ENCODE results near the gene DNAJC5. TPM values are rescaled to one million over a fixed set of nuclear protein-coding genes. Genes with fewer than 3 reads are reported as not detected.

The DNAJC5 gene
- total and polyA plus RNA-seq, 2 of the 8 experiments (the other 6 are each of a cell fraction or from before 2014, with no cell fraction given) = 19.2 to 31.2 TPM

- Histone ChIP-seq H3K9ac (replicated peaks in 1 of 4; ENCODE audit: extremely low read depth in 1 of 4, low read depth in 3 of 4, low read length in 3 of 4) (peak overlapping the region; percentile 46 to 59 (median 52); a peak in 6 of 7 replicates), H3K27ac (ENCODE audit: low read depth, low read length) (peak overlapping the region; percentile 49)
- 2% methylated on average over 26 of the region's 28 CpGs; no CpG with 5 or more reads in 1 of the 2 experiments for WGBS, 2 experiments (ENCODE audit: extremely low coverage in 1 of 2, insufficient coverage in 1 of 2, insufficient read length in 1 of 2, insufficient replicate concordance in 2 of 2, low coverage in 1 of 2, low lambda C conversion rate in 2 of 2, missing lambda C conversion rate in 1 of 2)
- TF ChIP-seq FOSL1 (IDR thresholded peaks at IDR 0.05; ENCODE audit: insufficient read depth, low read depth, low read length) (no peak), POLR2A (IDR thresholded peaks at IDR 0.05; ENCODE audit: control extremely low read depth in 1 of 2, low read depth in 2 of 2, low read length in 2 of 2) (peak in 1 of 2 experiments; percentile 85; a peak in 2 of 3 replicates), RFX5 (IDR thresholded peaks at IDR 0.05; ENCODE audit: borderline replicate concordance, low read depth, low read length) (no peak), SP1 (IDR thresholded peaks at IDR 0.05; ENCODE audit: low read depth, low read length) (peak; percentile 62; the same call in 1 of the 2 replicates), SAP30 (IDR thresholded peaks at IDR 0.05; ENCODE audit: insufficient read depth, insufficient replicate concordance, low read length) (peak; percentile 39), ATF3 (IDR thresholded peaks at IDR 0.05; ENCODE audit: insufficient read depth, low read depth, low read length) (no peak), JUND (IDR thresholded peaks at IDR 0.05; ENCODE audit: low read length) (peak; percentile 46; the same call in 1 of the 2 replicates), BACH1 (IDR thresholded peaks at IDR 0.05; ENCODE audit: low read length) (no peak), RXRA (IDR thresholded peaks at IDR 0.05; ENCODE audit: insufficient read depth, low read depth, low read length) (no peak), YY1 (IDR thresholded peaks at IDR 0.05; ENCODE audit: low read depth, low read length) (no peak)
Measured at GRCh38 chr20:63957004-63957689, 62.2 kb downstream of the DNAJC5 start.

More at GRCh38 chr20:63957004-63957689, 62.2 kb downstream of the DNAJC5 start:
- Histone ChIP-seq H3K36me3 (ENCODE audit: control insufficient read depth in 2 of 4, insufficient read depth in 4 of 4, low read length in 3 of 4) (peaks cover 4 to 18% (median 12%) of the 10 kb centered on the region in 4 experiments; a peak in 5 of 8 replicates), H3K79me1 (ENCODE audit: low read depth, low read length) (peaks cover 19% of the 10 kb centered on the region), H3K4me1 (replicated peaks in 1 of 4; ENCODE audit: control insufficient read depth in 3 of 4, insufficient read depth in 4 of 4, low read length in 3 of 4) (peaks cover 0 to 19% (median 12%) of the 10 kb centered on the region in 4 experiments; a peak in 6 of 7 replicates), H3K27me3 (replicated peaks in 1 of 4; ENCODE audit: control insufficient read depth in 3 of 4, extremely low read depth in 1 of 4, insufficient read depth in 3 of 4, low read length in 3 of 4) (no peaks in the 10 kb centered on the region), H2BK12ac (ENCODE audit: low read depth, low read length) (no peak overlapping the region), H3K18ac (ENCODE audit: extremely low read depth, low read length) (peak overlapping the region; percentile 49; the same call in 1 of the 2 replicates), H4K20me1 (replicated peaks in 1 of 2; ENCODE audit: control insufficient read depth in 1 of 2, insufficient read depth in 2 of 2, low read length in 2 of 2) (peaks cover 10 to 22% of the 10 kb centered on the region in 2 experiments), H2BK120ac (replicated peaks; ENCODE audit: low read depth, low read length) (no peak overlapping the region), H4K91ac (replicated peaks; ENCODE audit: insufficient read length, low read length) (peak overlapping the region; percentile 74), H3K56ac (replicated peaks; ENCODE audit: insufficient read length, low read depth, low read length) (peak overlapping the region; percentile 59), H3K23ac (ENCODE audit: insufficient read length) (no peak overlapping the region), H2BK5ac (ENCODE audit: low read depth, low read length) (peak overlapping the region; percentile 58; the same call in 1 of the 2 replicates), H3K9me3 (ENCODE audit: insufficient read depth in 2 of 2, low read depth in 1 of 2, low read length in 1 of 2) (no peaks in the 10 kb centered on the region), H2BK15ac (ENCODE audit: low read length) (no peak overlapping the region), H2AK5ac (ENCODE audit: low read depth, low read length) (no peak overlapping the region), H4K5ac (ENCODE audit: insufficient read length, low read depth, low read length) (peak overlapping the region; percentile 81), H3K4me2 (ENCODE audit: insufficient read depth in 1 of 2, low read depth in 2 of 2, low read length in 2 of 2) (peak overlapping the region; percentile 61 to 88), H2BK20ac (ENCODE audit: low read length) (no peak overlapping the region), H3K79me2 (ENCODE audit: control insufficient read depth in 1 of 2, insufficient read depth in 2 of 2, low read length in 2 of 2) (peaks cover 15 to 34% of the 10 kb centered on the region in 2 experiments; a peak in 3 of 4 replicates), H3K14ac (ENCODE audit: insufficient read length) (no peak overlapping the region), H3K23me2 (ENCODE audit: low read depth, low read length) (peaks cover 8% of the 10 kb centered on the region; the same call in 1 of the 2 replicates), H3K4me3 (ENCODE audit: extremely low read depth in 1 of 4, insufficient read depth in 2 of 4, low read depth in 3 of 4, low read length in 4 of 4) (peak overlapping the region; percentile 66 to 76 (median 72)), H4K8ac (ENCODE audit: extremely low read depth, insufficient read depth, low read length) (no peak overlapping the region; the same call in 1 of the 2 replicates), H2AFZ (ENCODE audit: low read length) (no peak overlapping the region), H3K4ac (replicated peaks; ENCODE audit: insufficient read length, low read depth, low read length) (no peak overlapping the region)
- POLR2A ChIA-PET (ENCODE audit: partially characterized antibody) = interaction anchor here (0.7 to 4.0 kb wide), 8 partner anchors 11 to 369 kb away, joined by 3 to 68 read pairs (median 4); partner anchors contain the start of genes PRPF6 and TPD52L2
- DNase-seq (ENCODE audit: low read depth in 1 of 2, low spot score in 2 of 2) (peak; percentile 73 to 90), FAIRE-seq (no peak)
- CTCF ChIA-PET (ENCODE audit: partially characterized antibody) = interaction anchor here (1.1 to 2.0 kb wide), 2 partner anchors 17 to 83 kb away, joined by 3 to 12 read pairs; no protein-coding TSS in a partner anchor

Data from H1 (cell line).